ENCODE data around the gene CTBP1. TPM values are rescaled to one million over a fixed set of nuclear protein-coding genes. Genes with fewer than 3 reads are reported as not detected.

Gene CTBP1
- polyA plus RNA-seq, 1 donor from 2014 or later, result 325 TPM

- no peaks in the 10 kb centered on the region for H3K9me3 ChIP-seq (ENCODE audit: low read length)
- no peak overlapping the region for H3K4me2 ChIP-seq (ENCODE audit: low read length)
- H3K9me2 ChIP-seq (ENCODE audit: insufficient read depth, low read length), result no peaks in the 10 kb centered on the region
- H3K27me3 ChIP-seq (ENCODE audit: insufficient read depth, low read depth, low read length), result no peaks in the 10 kb centered on the region
- H3K9ac ChIP-seq (ENCODE audit: low read length), result no peak overlapping the region
- no peaks in the 10 kb centered on the region for H3F3A ChIP-seq (ENCODE audit: insufficient read depth, low read length, poor library complexity, severe bottlenecking)
- no peaks in the 10 kb centered on the region for H4K20me1 ChIP-seq (ENCODE audit: insufficient read depth)
- no peaks in the 10 kb centered on the region for H3K79me2 ChIP-seq (replicated peaks; ENCODE audit: insufficient read depth, low read length)
- TF ChIP-seq TAF1 (IDR thresholded peaks at IDR 0.05; ENCODE audit: low read depth) (no peak), MXI1 (conservative IDR thresholded peaks at IDR 0.05; ENCODE audit: poor library complexity, severe bottlenecking) (no peak)
- no peaks in the 10 kb centered on the region for H3K36me3 ChIP-seq (ENCODE audit: insufficient read depth, low read length)
- H3K4me3 ChIP-seq (ENCODE audit: low read length), result no peak overlapping the region
- no peak overlapping the region for H3K27ac ChIP-seq (ENCODE audit: low read length)
- H2AFZ ChIP-seq (ENCODE audit: low read depth, low read length), result no peak overlapping the region
Measured at GRCh38 chr4:1202526-1203011, 46.4 kb downstream of the CTBP1 start.

- Histone ChIP-seq H3K36me3 (ENCODE audit: insufficient read depth, low read length) (no peaks in the 10 kb centered on the region), H4K20me1 (ENCODE audit: insufficient read depth) (no peaks in the 10 kb centered on the region), H3K9me2 (ENCODE audit: insufficient read depth, low read length) (no peaks in the 10 kb centered on the region), H3F3A (ENCODE audit: insufficient read depth, low read length, poor library complexity, severe bottlenecking) (no peaks in the 10 kb centered on the region), H3K4me3 (ENCODE audit: low read length) (no peak overlapping the region), H3K79me2 (replicated peaks; ENCODE audit: insufficient read depth, low read length) (no peaks in the 10 kb centered on the region), H3K4me2 (ENCODE audit: low read length) (no peak overlapping the region), H3K27me3 (ENCODE audit: insufficient read depth, low read depth, low read length) (no peaks in the 10 kb centered on the region), H2AFZ (ENCODE audit: low read depth, low read length) (no peak overlapping the region), H3K9ac (ENCODE audit: low read length) (no peak overlapping the region), H3K27ac (ENCODE audit: low read length) (no peak overlapping the region), H3K9me3 (ENCODE audit: low read length) (no peaks in the 10 kb centered on the region)
- no peak for TF ChIP-seq CTCF (IDR thresholded peaks at IDR 0.05; ENCODE audit: poor library complexity, severe bottlenecking)
- no peak for TF ChIP-seq TAF1 (IDR thresholded peaks at IDR 0.05; ENCODE audit: low read depth)
- TF ChIP-seq SMC3 (conservative IDR thresholded peaks at IDR 0.05; ENCODE audit: poor library complexity), result no peak
- TF ChIP-seq POLR2AphosphoS5 (IDR thresholded peaks at IDR 0.05), result no peak
- TF ChIP-seq EZH2 (IDR thresholded peaks at IDR 0.05; ENCODE audit: borderline replicate concordance, insufficient read depth, low read length, poor library complexity, severe bottlenecking), result no peak
- TF ChIP-seq RAD21 (conservative IDR thresholded peaks at IDR 0.05), result no peak
- no peak for TF ChIP-seq EP300 (conservative IDR thresholded peaks at IDR 0.05; ENCODE audit: poor library complexity, severe bottlenecking)
- no peak for TF ChIP-seq REST (IDR thresholded peaks at IDR 0.05; ENCODE audit: borderline replicate concordance)
- TF ChIP-seq MXI1 (conservative IDR thresholded peaks at IDR 0.05; ENCODE audit: poor library complexity, severe bottlenecking), result no peak
Measured at GRCh38 chr4:1201851-1202525, 46.9 kb downstream of the CTBP1 start.
